SIG-M5 treated with dmso at 0.1 percent for 504 hours (cell line): ENCODE results near the gene PPP1R3E.
"Not testable (repeated sequence)": the region's sequence is repeated elsewhere in the genome, so short reads cannot be mapped to it uniquely, and the experiment has no call there.

Experiments used
- DNase-seq: peaks from one replicate; lab custom pipeline; 2025; ENCODE audit not compliant: unreplicated experiment; lab: John Stamatoyannopoulos, UW

Gene PPP1R3E, protein sequence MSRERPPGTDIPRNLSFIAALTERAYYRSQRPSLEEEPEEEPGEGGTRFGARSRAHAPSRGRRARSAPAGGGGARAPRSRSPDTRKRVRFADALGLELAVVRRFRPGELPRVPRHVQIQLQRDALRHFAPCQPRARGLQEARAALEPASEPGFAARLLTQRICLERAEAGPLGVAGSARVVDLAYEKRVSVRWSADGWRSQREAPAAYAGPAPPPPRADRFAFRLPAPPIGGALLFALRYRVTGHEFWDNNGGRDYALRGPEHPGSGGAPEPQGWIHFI

DNA sequence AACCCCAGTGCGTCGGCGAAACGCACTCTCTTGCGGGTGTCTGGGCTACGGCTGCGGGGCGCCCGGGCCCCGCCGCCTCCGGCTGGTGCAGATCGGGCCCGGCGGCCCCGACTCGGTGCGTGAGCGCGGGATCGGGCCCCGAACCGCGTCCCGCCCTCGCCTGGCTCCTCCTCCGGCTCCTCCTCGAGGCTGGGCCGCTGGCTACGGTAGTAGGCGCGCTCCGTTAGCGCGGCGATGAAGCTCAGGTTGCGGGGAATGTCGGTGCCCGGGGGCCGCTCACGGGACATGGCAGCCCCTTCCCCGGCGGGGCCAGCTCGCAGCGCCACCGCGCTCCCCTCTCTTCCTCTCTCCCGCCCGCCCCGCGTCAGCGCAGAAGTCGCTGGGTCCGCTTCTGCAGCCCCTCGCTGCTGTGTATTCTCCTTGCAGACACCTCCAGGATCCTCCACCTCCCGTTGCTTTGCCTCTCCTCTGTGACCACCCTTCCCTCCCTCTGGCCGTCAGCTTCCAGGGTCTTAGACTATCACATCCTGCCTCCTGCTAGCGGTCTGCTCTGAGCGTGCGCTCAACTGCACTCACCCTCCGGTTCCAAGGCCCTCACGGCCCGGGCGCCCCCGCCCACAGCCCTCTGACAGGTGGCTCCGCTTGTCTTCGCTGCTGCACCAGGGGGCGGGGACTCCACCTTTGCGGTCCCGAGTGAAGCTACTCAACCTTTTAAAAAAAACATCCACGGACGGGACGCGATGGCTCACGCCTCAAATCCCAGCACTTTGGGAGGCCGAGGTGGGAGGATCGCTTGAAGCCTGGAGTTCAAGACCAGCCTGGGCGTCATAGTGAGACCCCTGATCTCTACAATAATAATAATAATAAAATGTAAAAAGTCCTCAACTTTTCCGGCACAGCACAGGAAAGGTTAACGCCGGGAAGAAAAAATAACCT, at the start of gene PPP1R3E:
Gene PPP1R3E, minus strand, starts transcription at position 570 of the 936 bp plus-strand sequence. Its CDS starts 283 bp downstream, at position 287.
- DNase-seq = peak; percentile 58

DNA sequence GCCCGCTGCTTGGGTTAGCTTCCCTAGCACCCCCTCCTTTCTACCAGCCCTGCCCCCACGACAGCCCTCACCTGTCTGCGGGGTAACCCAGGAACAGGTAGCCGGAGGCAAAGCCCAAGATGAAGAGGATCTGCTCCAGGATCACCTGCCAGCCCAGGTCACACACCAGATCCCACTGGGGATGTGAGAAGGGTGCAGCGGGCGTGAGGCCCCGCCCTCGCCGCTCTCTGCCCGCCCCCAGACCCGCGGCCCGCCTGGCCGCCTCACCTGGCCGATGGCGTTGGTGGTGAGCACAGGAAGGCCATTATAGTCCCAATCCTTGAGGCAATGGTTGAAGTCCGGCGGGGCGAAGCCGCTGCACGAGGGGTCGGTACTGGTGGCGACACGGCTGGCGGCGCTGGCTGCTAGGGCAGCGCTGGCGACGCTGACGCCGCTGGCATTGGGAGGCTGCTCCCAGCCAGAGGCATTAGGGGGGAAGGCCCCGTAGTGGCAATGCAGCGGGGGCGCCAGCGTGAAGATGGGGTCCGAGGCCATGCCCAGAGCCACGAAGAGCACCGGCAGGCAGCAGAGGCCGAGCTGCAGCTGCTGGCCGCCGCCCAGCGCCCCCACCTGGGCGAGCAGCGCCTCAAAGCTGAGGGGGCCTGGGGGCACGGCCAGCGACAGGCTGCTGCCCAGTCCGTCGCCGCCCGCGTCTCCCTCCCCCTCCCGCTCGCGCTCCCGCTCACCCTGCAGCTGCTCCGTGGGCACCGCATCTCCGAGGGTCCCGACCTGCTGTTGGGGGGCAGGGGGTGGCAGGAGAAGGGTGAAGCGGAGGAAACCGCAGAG, 49.2 kb upstream of the PPP1R3E start:
- no peak for DNase-seq

DNA sequence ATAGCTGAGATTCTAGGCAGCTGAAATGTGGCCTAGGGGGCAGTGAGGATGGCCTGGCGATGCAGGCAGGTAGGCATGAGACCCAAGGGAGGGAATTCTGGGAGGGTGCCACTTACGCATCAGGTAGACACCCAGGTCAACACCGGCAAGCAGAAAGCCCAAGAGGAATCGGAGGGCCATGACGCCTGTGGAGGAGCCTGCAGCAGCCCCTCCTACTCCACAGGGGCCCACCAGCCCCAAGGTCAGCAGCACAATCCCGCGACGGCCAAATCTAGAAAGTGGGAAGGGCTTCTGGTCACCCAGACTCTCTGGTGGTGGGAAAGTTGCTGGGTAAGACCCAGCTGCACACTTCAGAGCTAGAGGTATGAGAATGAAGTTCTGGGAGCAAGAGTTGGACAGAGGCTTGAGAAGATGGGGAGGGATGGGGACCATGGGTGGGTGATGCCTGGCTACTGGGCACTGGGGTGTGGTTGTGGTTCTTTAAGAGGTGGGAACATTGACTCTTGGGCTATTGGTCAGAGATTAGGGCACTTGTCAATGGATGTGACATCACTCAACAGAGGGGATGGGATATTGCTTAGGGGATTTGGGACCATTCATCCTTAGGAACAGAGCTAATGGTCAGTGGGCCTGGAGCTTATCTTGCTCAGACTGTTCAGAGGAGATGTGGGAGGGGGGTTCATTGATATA, 46.6 kb upstream of the PPP1R3E start:
- DNase-seq = no peak

DNA sequence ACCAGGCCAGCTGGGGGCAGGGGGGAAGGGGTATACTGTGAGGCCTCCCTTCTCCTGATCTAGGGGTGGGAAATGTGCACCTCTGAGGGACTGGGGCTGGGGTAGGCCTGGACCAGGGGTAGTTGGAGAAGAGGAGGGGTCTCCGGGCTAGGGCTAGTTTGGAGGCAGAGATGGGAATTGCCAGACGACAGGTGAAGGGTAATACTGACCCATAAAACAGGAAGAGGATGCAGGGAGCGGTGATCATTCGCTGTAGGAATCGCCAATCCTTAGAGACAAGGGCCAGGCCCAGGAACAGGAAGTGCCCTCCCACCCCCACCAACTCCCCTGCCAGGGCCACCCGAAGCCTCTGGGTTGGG, 45.6 kb upstream of the PPP1R3E start:
- no peak for DNase-seq

DNA sequence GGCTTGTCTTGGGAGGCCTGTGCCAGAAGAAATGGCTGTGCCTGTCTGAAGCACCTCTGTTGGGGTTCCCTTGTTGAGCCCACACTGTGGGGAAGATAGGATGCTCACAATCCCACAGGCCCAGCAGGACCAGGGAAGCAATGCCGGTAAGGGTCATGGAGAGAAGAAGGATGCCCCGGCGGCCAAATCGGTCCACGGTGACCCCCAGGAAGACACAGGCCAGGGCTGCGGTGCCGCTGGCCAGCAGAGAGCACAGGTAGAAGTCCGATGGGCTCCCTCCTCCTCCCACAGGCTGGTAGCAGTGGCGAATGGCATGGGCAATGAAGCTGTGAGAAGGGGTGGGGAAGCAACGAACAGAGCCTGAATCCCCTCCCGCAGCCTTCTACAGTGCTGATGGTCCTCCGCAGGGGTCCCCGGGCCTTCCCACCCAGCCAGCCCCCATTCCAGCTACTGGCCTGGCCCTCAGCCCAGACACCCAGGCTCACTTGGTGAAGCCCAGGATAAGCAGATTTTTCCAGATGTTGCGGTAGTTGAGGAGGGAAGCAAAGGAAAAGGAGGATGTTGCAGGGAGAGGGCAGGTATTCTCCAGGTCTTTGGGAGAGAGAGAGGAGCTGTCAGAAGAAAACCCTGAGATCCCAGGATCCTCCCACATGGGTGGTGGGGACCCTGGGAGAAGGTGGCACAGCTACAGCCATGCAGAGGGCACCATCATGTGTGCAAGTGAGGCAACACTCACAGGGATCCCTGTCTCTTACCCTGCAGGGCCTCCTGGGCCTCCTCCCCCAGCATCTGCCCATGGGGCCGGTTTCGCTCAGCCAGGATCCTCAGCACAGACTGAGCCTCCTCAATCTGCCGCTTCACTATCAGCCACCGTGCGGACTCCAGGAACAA, 45.0 kb upstream of the PPP1R3E start:
- no peak for DNase-seq

DNA sequence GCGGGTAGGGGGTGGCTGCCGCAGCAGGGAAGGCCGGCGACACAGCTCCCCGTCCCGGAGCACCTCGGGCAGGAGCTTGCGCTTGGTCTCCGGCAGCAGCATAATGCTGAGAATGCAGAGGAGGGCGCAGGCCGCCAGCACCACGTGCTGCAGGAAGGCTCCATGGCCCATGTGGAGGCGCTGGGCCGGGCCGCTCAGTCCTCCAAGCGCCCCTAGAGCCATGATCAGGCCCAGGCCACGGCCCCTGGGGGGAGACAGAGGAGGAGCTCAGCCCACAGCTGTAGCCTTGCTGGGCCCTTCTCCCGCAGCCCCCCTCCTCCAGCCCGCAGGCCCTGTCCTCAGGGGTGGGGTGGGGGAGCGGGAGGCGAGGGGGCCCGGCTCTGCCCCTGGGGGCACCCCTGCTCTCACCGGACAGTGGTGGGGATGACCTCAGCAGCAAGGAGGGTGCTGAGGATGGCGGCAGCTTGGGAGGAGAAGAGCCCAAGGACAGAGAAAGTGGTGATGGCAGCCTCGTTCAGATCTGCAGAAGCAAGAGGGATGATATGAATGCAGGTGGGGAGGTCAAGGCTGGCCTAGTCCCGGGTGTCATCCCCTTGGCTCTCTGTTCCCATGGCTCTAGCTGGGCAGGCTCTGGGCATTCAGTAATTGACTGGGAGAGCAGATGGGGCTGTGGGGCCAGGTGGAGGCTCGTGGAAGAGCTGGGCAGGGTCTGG, 44.2 kb upstream of the PPP1R3E start:
- DNase-seq = no peak

DNA sequence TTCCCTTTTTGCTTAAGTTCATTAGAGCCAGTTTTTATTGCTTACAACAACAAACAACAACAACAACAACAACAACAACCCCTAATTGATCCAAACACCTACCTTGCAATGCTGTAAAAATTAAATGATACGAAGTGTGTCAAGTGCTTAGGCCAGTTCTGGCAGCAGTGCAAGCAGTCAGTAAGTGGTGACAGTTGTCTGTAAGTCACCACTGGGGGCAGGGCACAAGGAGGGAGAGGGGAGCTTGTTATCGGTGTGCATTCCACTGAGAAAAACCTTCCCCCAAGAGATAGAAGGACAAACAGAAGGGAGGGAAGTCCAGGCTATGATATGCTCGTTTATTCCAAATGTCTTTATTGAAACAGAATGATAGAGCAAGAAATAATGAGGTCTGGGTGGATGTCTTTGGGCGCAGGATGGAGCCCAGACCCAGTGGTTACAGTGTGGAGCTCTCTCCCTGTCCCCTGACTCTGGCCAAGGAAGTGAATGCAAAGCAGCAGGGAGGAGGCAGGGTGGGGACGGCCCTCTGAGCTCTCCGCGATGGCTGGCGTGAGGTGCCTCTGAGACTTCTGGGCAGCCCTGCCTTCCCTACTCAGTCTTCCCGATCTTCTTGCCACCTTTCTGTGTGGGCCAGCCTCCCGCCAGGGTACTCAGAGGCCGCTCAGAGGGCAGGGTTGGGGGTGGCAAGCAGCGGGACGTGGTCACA, 43.5 kb upstream of the PPP1R3E start:
- no peak for DNase-seq

DNA sequence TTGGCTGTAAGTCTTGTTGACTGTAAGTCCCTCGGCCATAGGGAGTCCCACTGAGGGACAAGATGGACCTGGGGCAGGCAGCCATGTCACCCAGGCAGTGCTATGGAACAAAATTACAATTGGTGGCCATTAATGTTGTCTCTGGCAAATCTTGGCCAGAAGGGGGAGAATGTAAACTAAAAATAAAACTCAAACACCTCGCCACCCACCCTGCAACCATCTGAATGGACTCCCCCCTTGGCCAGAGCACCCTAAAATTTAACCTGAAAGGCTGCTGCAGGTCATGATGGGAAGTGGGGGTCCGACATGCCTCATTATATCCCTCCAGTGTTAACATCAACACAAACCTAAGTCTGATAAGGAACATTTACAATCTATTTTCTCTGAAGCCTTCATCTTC, 41.8 kb upstream of the PPP1R3E start:
- no peak for DNase-seq

DNA sequence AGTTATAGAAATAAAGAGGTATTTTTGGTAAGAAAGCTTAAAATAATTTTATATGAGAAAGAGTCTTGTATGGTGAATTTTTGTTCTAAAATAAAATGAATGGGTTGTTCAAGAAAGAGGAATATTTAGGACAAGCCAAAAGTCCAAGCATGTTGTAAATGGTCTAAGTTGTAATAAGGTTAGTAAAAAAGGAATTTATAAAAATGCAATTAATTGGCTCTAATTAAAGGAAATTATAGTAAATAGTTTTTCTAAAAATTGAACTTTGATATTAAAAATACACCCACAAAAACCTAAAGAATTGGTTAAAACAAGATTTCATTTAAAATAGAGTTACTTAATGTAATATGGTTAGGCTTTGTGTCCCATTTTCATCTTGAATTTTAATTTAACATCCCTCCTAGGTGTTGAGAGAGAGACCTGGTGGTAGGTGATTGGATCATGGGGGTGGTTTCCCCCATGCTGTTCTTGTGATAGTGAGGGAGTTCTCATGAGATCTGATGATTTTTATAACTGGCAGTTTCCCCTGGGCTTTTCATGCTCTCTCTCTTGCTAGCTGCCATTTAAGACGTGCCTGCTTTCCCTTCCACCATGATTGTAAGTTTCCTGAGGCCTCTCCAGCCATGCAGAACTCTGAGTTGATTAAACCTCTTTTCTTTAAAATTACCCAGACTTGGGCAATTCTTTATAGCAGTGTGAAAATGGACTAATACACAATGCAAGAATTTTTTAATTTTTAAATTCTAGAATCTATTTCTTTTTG, 37.0 kb upstream of the PPP1R3E start:
- no peak for DNase-seq

DNA sequence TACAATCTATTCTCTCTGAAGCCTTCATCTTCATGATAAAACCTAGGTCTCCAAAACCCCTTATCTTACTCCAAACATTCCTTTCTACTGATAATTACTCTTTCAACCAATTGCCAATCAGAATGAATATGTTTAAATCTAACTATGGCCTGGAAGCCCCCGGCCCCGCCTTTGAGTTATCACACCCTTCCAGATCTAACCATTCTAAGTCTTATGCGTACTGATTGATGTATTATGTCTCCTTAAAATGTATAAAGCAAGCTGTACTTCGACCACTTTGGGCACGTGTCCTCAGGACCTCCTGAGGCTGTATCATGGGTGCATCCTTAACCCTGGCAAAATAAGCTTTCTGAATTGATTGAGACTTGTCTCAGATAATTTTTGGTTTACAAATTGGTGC, 33.0 kb upstream of the PPP1R3E start:
- DNase-seq = no peak

DNA sequence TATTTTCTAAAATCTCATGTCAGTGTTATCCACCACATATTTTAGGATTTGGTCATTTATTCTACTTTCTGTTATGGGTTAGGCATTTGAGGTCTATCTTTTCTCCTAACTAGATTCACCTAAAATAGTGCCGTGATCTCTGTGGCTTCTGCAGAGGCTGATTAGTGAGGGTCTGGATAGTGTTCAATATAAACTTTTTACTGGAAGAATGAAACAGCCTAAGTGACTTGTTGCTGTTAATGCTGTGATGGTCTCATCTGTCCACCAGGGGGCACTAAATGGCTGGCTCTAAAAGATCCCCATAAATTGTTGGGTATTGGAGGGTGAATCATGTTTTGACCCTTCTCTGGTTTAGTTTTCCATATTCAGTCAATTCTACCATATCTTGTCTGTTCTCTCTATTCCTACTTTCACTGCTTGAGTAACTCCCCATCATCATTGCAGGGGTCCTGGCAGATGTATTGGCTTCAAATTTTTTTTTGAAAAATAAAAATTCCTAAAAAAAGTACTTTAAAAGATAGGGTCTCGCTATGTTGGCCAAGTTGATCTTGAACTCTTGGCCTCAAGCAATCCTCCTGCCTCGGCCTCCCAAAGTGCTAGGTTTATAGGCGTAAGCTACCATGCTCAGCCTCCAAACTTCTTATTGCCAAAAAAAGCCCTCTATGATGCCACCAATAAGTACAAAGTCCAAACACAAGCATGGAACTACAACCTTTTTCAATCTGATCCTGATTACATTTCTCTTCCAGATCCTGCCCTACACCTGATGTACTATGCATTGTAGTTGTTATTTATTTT, 25.5 kb upstream of the PPP1R3E start:
- DNase-seq = peak; percentile 71

DNA sequence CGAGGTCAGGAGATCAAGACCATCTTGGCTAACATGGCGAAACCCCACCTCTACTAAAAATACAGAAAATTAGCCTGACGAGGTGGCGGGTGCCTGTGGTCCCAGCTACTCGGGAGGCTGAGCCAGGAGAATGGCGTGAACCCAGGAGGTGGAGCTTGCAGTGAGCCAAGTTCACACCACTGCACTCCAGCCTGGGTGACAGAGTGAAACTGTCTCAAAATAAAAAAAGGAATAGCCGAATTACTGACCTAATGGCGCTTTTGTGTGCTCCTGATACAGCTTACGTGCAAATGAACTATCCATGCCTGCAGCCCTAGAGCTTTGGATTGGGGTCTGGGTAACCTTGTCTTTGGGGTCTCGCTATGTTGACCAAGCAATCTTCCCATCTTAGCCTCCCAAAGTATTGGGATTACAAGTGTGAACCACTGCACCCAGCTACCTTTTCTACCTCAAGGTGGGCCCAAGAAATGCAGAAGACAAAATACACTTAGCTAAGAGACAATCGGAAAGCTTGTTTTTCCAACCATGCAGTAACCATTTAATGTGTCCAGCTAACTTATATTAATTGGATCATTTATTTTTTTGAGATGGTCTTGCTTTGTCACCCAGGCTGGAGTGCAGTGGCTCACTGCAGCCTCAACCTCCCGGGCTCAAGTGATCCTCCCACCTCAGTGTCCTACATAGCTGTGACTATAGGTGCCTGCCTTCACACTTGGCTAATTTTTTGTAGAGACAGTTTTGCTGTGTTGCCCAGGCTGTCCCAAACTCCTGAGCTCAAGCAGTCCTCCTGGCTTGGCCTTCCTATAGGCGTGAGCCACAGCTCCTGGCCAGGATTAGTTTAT, 24.1 kb upstream of the PPP1R3E start:
- DNase-seq = no peak

DNA sequence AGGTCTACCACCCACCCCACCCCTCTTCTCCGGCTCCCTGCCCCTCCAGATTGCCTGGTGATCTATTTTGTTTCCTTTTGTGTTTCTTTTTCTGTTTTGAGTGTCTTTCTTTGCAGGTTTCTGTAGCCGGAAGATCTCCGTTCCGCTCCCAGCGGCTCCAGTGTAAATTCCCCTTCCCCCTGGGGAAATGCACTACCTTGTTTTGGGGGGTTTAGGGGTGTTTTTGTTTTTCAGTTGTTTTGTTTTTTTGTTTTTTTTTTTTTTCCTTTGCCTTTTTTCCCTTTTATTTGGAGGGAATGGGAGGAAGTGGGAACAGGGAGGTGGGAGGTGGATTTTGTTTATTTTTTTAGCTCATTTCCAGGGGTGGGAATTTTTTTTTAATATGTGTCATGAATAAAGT, 23.1 kb upstream of the PPP1R3E start:
- not testable (repeated sequence) for DNase-seq

DNA sequence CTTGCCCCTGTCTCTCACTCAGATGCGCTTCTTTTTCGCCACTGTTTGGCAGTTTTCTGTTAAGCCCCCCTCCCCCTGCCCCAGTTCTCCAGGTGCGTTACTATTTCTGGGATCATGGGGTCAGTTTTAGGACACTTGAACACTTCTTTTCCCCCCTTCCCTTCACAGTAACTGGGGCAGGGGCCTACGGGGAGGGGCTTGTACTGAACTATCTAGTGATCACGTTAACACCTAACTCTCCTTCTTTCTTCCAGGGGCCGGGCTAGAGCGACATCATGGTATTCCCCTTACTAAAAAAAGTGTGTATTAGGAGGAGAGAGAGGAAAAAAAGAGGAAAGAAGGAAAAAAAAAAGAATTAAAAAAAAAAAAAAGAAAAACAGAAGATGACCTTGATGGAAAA, 22.3 kb upstream of the PPP1R3E start:
- no peak for DNase-seq

DNA sequence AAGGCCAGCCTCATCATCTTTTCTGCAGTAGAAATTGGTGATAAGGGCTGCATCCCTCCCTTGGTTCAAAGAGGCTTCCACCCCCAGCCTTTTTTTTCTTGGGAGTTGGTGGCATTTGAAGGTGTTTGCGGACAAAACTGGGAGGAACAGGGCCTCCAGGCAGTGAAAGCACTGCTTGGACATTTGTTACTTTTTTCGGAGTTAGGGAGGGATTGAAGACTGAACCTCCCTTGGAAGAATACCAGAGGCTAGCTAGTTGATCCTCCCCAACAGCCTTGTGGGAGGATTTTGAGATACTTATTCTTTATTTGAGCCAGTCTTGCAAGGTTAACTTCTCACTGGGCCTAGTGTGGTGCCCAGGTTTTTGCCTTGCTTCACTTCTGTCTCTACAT, 21.8 kb upstream of the PPP1R3E start:
- DNase-seq = no peak

DNA sequence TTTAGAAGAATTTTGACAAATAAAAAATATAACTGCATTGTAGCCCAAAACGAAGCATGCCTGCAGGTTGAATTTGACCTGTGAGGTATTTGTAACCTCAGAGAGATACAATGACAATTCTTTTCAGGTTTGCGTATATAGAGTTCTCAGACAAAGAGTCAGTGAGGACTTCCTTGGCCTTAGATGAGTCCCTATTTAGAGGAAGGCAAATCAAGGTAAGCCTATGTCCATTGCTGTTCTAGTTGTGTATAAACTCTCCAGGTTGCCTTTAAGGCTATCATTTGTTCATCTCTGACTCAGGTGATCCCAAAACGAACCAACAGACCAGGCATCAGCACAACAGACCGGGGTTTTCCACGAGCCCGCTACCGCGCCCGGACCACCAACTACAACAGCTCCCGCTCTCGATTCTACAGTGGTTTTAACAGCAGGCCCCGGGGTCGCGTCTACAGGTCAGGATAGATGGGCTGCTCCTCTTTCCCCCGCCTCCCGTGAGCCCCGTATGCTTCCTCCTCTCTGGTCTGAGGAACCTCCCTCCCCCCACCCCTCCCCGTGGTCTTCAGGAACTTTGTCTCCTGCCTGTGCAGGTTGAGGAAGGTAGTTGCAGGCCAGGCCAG, 21.3 kb upstream of the PPP1R3E start:
- no peak for DNase-seq
